ES-I3 (cell line): ENCODE data around the gene SSTR1.

Experiments used
- H3K36me3 ChIP-seq: 2 replicates; pipeline ENCODE4 v1.6.1; 2013; ENCODE audit warnings: mild to moderate bottlenecking, low read length, control low read depth, moderate library complexity; ENCODE audit not compliant: insufficient read depth
- H3K4me1 ChIP-seq: 2 replicates; pipeline ENCODE4 v1.6.1; 2013; ENCODE audit warnings: mild to moderate bottlenecking, control low read depth, low read length; ENCODE audit not compliant: insufficient read depth
- H3K9ac ChIP-seq: 2 replicates; pipeline ENCODE4 v1.6.1; 2013; ENCODE audit warnings: low read depth, mild to moderate bottlenecking, low read length, moderate library complexity
- H3K9me3 ChIP-seq: 2 replicates; pipeline ENCODE4 v1.6.1; 2013; ENCODE audit warnings: mild to moderate bottlenecking, low read length, moderate library complexity; ENCODE audit not compliant: control insufficient read depth, insufficient read depth

The SSTR1 gene

GRCh38 chr14:38197001-38197783 lies 10.5 kb upstream of the SSTR1 start:
- H3K9ac ChIP-seq: no peak overlapping the region
- H3K4me1 ChIP-seq: peaks cover 4% of the 10 kb centered on the region; the same call in 1 of the 2 replicates
- no peaks in the 10 kb centered on the region for H3K9me3 ChIP-seq
- H3K36me3 ChIP-seq: peaks cover 20% of the 10 kb centered on the region

DNA sequence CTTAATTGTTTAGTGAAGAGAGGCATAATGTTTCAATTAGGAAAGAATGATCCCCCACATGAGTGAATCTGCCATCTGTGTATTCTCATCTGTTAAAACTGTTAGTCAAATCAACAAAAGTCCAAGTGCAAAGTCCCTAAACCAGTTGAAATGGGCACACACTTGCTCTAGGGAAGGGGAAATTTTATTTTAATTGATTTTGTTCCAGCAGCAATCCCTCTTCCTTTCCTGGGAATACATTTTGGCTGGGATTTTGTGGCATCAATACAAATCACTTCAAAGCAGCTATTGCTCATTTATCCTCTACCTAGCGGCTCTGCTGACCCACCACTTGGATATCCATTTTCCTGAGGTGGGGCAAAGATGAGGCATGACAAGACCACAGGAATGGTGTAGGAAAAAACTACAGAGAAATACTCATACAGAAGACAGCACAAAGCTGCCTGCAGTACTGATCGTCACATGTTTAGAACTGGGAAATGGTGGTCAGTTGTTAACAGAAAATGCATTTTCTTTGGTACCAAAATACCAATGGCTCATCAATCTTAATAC lies 9.8 kb upstream of the SSTR1 start:
- peaks cover 20% of the 10 kb centered on the region for H3K36me3 ChIP-seq

GRCh38 chr14:38198425-38198824 lies 9.3 kb upstream of the SSTR1 start:
- no peaks in the 10 kb centered on the region for H3K9me3 ChIP-seq
- peaks cover 20% of the 10 kb centered on the region for H3K36me3 ChIP-seq
- no peak overlapping the region for H3K9ac ChIP-seq
- H3K4me1 ChIP-seq: peaks cover 4% of the 10 kb centered on the region; the same call in 1 of the 2 replicates

More for the DNA sequence above, 9.8 kb upstream of the SSTR1 start:
- H3K9ac ChIP-seq: no peak overlapping the region
- peaks cover 4% of the 10 kb centered on the region; the same call in 1 of the 2 replicates for H3K4me1 ChIP-seq
- no peaks in the 10 kb centered on the region for H3K9me3 ChIP-seq

GRCh38 chr14:38199076-38199475 lies 8.6 kb upstream of the SSTR1 start:
- no peaks in the 10 kb centered on the region for H3K9me3 ChIP-seq
- peaks cover 20% of the 10 kb centered on the region for H3K36me3 ChIP-seq

DNA sequence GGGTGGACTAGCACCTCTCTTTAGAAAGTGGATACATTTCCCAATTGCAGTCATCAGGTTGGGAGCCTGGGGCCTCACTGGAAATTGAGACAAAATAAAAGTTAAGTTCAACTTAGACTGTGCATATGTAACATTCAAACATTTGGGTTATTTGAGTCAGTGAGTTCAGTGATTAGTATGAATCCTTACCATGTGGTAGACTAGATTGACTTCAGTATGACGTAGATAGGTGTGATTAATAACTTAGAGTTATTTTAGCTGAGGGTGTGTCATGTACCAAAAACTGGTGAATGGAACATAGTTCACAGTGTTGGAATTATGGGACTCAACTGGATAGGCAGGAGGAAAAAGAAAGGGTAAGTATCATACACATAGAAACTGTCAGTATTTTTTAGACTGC lies 8.0 kb upstream of the SSTR1 start:
- peaks cover 17% of the 10 kb centered on the region for H3K36me3 ChIP-seq
- H3K4me1 ChIP-seq: peaks cover 4% of the 10 kb centered on the region; the same call in 1 of the 2 replicates
- H3K9ac ChIP-seq: no peak overlapping the region
- no peaks in the 10 kb centered on the region for H3K9me3 ChIP-seq

More at GRCh38 chr14:38199076-38199475, 8.6 kb upstream of the SSTR1 start:
- H3K9ac ChIP-seq: no peak overlapping the region
- H3K4me1 ChIP-seq: peaks cover 4% of the 10 kb centered on the region; the same call in 1 of the 2 replicates

DNA sequence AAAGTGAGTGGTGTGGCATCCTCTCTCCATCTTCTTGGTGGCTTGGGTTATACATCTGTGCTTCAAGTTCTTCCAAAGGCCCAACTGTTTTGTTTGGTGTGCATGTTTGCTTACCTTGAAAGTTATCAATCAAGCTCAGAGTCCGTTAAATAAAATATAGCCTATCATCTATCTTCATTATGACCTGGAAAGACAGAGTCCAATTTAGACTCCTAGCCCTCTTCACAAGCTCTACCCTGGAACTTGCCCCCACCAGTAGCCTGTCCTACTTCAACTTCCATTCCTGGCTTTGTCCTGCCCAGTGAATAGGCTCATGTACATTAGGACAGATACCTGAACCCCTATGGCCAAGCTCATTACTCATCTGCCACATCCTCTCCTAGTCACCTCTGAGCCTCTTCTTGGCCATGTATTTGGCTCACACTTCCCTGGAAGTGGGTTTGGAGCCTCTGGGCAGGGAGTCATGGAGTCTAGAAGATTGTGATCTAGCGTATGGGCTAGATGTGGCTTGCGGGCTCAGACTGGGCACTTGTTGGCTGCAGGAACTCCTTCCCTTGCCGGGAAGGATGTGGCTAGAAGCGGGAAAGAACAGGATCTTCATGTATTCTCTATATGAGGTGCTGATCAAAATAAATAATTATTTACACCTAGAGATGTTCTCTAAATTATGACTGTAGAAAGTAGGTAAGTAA lies 6.4 kb upstream of the SSTR1 start:
- H3K9me3 ChIP-seq: no peaks in the 10 kb centered on the region
- H3K9ac ChIP-seq: no peak overlapping the region
- peaks cover 4% of the 10 kb centered on the region; the same call in 1 of the 2 replicates for H3K4me1 ChIP-seq
- H3K36me3 ChIP-seq: peaks cover 17% of the 10 kb centered on the region

DNA sequence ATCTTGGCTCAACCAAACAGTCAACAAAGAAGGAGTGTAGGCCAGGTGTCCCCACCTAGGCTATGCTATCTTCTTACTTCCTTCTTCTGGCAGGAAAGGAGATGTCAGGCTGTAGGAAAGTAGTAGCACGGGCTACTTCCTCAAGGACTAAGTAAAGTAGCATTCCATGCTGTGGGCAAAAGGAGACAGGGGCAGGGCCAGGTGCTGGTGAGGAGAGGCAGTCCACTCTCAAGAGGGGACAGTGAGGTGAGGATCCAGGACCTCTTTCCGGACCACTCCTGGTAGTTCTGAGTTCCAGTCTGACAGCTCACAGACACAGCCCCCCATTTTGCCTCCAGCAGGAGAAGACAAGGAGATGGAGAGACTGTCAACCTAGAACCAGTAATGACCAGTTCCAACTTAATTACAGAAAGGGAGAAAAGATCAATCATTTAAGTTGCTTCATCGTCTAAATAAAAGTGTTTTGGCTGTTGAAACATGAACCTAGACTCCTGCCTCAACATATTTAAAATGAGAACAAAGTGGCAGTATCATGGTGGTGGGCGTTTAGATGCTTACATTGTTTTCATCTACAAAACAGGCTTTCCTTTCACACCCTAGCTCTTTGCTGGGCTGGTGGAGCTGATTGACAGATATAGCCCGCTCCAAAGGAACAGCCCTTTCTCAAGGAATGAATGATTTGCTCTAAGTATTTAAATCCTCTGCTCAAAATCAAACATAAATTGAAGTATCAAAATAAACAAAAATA lies 5.1 kb upstream of the SSTR1 start:
- Histone ChIP-seq H3K9me3 (no peaks in the 10 kb centered on the region), H3K9ac (no peak overlapping the region), H3K4me1 (no peaks in the 10 kb centered on the region; the same call in 1 of the 2 replicates), H3K36me3 (peaks cover 11% of the 10 kb centered on the region)

GRCh38 chr14:38203929-38204718 lies 3.6 kb upstream of the SSTR1 start:
- Histone ChIP-seq H3K9me3 (no peaks in the 10 kb centered on the region), H3K36me3 (no peaks in the 10 kb centered on the region; the same call in 1 of the 2 replicates), H3K9ac (no peak overlapping the region), H3K4me1 (no peaks in the 10 kb centered on the region)

GRCh38 chr14:38204719-38205115 lies 3.0 kb upstream of the SSTR1 start:
- no peaks in the 10 kb centered on the region for H3K4me1 ChIP-seq
- no peak overlapping the region for H3K9ac ChIP-seq
- H3K9me3 ChIP-seq: no peaks in the 10 kb centered on the region
- H3K36me3 ChIP-seq: no peaks in the 10 kb centered on the region; the same call in 1 of the 2 replicates

- H3K9ac ChIP-seq: no peak overlapping the region
- H3K36me3 ChIP-seq: no peaks in the 10 kb centered on the region
- H3K9me3 ChIP-seq: no peaks in the 10 kb centered on the region
- no peaks in the 10 kb centered on the region for H3K4me1 ChIP-seq
Measured at GRCh38 chr14:38205119-38205813, 2.4 kb upstream of the SSTR1 start.

GRCh38 chr14:38205949-38206665 lies 1.6 kb upstream of the SSTR1 start:
- no peak overlapping the region for H3K9ac ChIP-seq
- no peaks in the 10 kb centered on the region for H3K9me3 ChIP-seq
- H3K4me1 ChIP-seq: no peaks in the 10 kb centered on the region
- H3K36me3 ChIP-seq: no peaks in the 10 kb centered on the region

DNA sequence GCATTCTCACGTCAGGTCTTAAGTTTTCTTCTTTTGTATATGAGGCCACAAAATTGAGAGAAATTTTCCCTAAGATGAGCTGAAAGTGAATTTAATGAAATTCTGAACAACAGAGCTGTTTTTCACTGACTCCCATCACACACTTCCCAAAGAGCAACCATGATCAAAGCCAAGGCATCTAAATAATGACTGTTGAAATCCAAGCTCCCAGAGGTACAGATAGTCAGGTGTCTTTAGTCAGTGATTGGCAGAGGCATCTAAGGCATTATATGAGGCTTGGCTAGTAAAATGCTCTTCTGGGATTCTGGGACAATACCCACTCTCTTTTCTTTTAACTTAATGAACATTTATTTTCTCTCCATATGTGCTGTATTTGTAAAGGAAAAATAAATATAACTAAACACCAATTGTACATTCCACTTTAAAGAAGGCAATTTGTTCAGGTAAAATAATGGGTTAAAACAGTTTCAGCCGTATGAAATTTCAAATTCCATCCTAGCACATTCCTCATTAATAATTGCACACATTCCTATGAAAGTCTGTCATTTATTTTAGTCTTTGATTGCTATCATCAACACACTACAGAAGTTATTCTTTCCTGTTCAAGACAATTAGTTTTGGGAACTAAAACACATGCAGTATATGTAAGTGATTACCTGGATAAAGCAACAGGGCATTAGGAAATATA lies 871 bp upstream of the SSTR1 start:
- no peaks in the 10 kb centered on the region for H3K36me3 ChIP-seq
- H3K4me1 ChIP-seq: no peaks in the 10 kb centered on the region
- H3K9ac ChIP-seq: no peak overlapping the region
- H3K9me3 ChIP-seq: no peaks in the 10 kb centered on the region
